Natural killer cell treated with Interleukin-12 subunit alpha and Interleukin-12 subunit beta and Interleukin-15 and Interleukin-18, amount 100 ng/mL, for 72 hours (primary cell): ENCODE data around the gene ESAM. TPM values are rescaled to one million over a fixed set of nuclear protein-coding genes. Genes with fewer than 3 reads are reported as not detected.
"Not testable (repeated sequence)": the region's sequence is repeated elsewhere in the genome, so short reads cannot be mapped to it uniquely, and the experiment has no call there.

Experiments
- ATAC-seq, 2 donors: fragments of 150-1000 bp; cut with Tn5 transposase in 1 of 2; sonication (Bioruptor Pico), chemical (Tn5 transposase) in 1 of 2; 2 replicates each; pipeline ENCODE4 v1.10.0; 2021
- DNase-seq: peaks from one replicate; pipeline ENCODE4 v3.0.0; 2022; ENCODE audit warnings: low spot score
- H3K27ac Mint-ChIP-seq, 2 donors: 1 replicate in 1 of 2; 2 replicates in 1 of 2; pipeline ENCODE4 v1.8.0; 2022; ENCODE audit warnings: mixed read lengths in 2 of 2, mild to moderate bottlenecking in 1 of 2, moderate library complexity in 1 of 2
- H3K27me3 Mint-ChIP-seq, 2 donors: 1 replicate in 1 of 2; 2 replicates in 1 of 2; pipeline ENCODE4 v1.8.0; 2022; ENCODE audit warnings: mixed read lengths in 2 of 2
- H3K36me3 Mint-ChIP-seq: one replicate; pipeline ENCODE4 v1.8.0; 2022; ENCODE audit warnings: mixed read lengths
- H3K4me1 Mint-ChIP-seq, 2 donors: 1 replicate in 1 of 2; 2 replicates in 1 of 2; pipeline ENCODE4 v1.8.0; 2022; ENCODE audit warnings: low read depth in 2 of 2, mixed read lengths in 2 of 2, mild to moderate bottlenecking in 1 of 2
- H3K4me3 Mint-ChIP-seq: one replicate; pipeline ENCODE4 v1.8.0; 2022; ENCODE audit warnings: mixed read lengths
- H3K9me3 Mint-ChIP-seq: 2 replicates; pipeline ENCODE4 v1.8.0; 2022; ENCODE audit warnings: mixed read lengths
- total RNA-seq, 2 donors: library from RNA; stranded (reverse); gene quantifications; one replicate each; pipeline ENCODE4 v1.2.3, GENCODE V29; 2022

ESAM gene
- total RNA-seq, 2 donors from 2014 or later = 0.17 to 1.4 TPM

GRCh38 chr11:124793466-124794278 is 31.6 kb upstream of the ESAM start:
- peak in 1 of 2 donors; percentile 52 for ATAC-seq
- DNase-seq = peak; percentile 67
- no peak overlapping the region for H3K27ac Mint-ChIP-seq
- no peaks in the 10 kb centered on the region for H3K27me3 Mint-ChIP-seq
- no peak overlapping the region for H3K4me3 Mint-ChIP-seq
- H3K4me1 Mint-ChIP-seq = peaks cover 35 to 40% of the 10 kb centered on the region in 2 donors
- no peaks in the 10 kb centered on the region for H3K36me3 Mint-ChIP-seq
- H3K9me3 Mint-ChIP-seq = no peaks in the 10 kb centered on the region

- peak overlapping the region; percentile 53 to 85 for H3K27ac Mint-ChIP-seq
- H3K4me3 Mint-ChIP-seq = peak overlapping the region; percentile 18
- ATAC-seq = peak; percentile 81 to 91
- H3K36me3 Mint-ChIP-seq = no peaks in the 10 kb centered on the region
- no peak for DNase-seq
- peaks cover 26 to 32% of the 10 kb centered on the region in 2 donors for H3K4me1 Mint-ChIP-seq
- H3K9me3 Mint-ChIP-seq = no peaks in the 10 kb centered on the region
- H3K27me3 Mint-ChIP-seq = no peaks in the 10 kb centered on the region
Observed at GRCh38 chr11:124791626-124792341, 29.7 kb upstream of the ESAM start.

- Mint-ChIP-seq H3K9me3 (no peaks in the 10 kb centered on the region), H3K4me1 (peaks cover 26 to 34% of the 10 kb centered on the region in 2 donors), H3K4me3 (no peak overlapping the region), H3K27me3 (no peaks in the 10 kb centered on the region), H3K27ac (no peak overlapping the region), H3K36me3 (no peaks in the 10 kb centered on the region)
- ATAC-seq (no peak), DNase-seq (no peak)
Observed at GRCh38 chr11:124788521-124788920, 26.4 kb upstream of the ESAM start.

GRCh38 chr11:124784051-124784450 is 22.0 kb upstream of the ESAM start:
- H3K4me1 Mint-ChIP-seq = peaks cover 1 to 2% of the 10 kb centered on the region in 2 donors
- ATAC-seq = no peak
- no peak for DNase-seq
- no peaks in the 10 kb centered on the region for H3K9me3 Mint-ChIP-seq
- no peaks in the 10 kb centered on the region for H3K36me3 Mint-ChIP-seq
- no peak overlapping the region for H3K27ac Mint-ChIP-seq
- H3K4me3 Mint-ChIP-seq = no peak overlapping the region
- no peaks in the 10 kb centered on the region for H3K27me3 Mint-ChIP-seq

- H3K4me3 Mint-ChIP-seq = no peak overlapping the region
Observed at GRCh38 chr11:124783002-124783401, 20.9 kb upstream of the ESAM start.

GRCh38 chr11:124779568-124779967 is 17.5 kb upstream of the ESAM start:
- peaks cover 14% of the 10 kb centered on the region for H3K36me3 Mint-ChIP-seq
- peaks cover 19 to 24% of the 10 kb centered on the region in 2 donors for H3K4me1 Mint-ChIP-seq
- no peaks in the 10 kb centered on the region for H3K27me3 Mint-ChIP-seq
- no peak overlapping the region for H3K27ac Mint-ChIP-seq
- H3K9me3 Mint-ChIP-seq = no peaks in the 10 kb centered on the region
- no peak for DNase-seq
- no peak overlapping the region for H3K4me3 Mint-ChIP-seq
- no peak for ATAC-seq

More at GRCh38 chr11:124783002-124783401, 20.9 kb upstream of the ESAM start:
- ATAC-seq = no peak
- Mint-ChIP-seq H3K27ac (no peak overlapping the region), H3K9me3 (no peaks in the 10 kb centered on the region), H3K36me3 (peaks cover 8% of the 10 kb centered on the region), H3K4me1 (peaks cover 8 to 10% of the 10 kb centered on the region in 2 donors), H3K27me3 (no peaks in the 10 kb centered on the region)
- DNase-seq = no peak

- DNase-seq = no peak
- no peaks in the 10 kb centered on the region for H3K9me3 Mint-ChIP-seq
- H3K27me3 Mint-ChIP-seq = no peaks in the 10 kb centered on the region
- no peak overlapping the region for H3K4me3 Mint-ChIP-seq
- ATAC-seq = no peak
- H3K27ac Mint-ChIP-seq = no peak overlapping the region
- peaks cover 14% of the 10 kb centered on the region for H3K36me3 Mint-ChIP-seq
- H3K4me1 Mint-ChIP-seq = peaks cover 17 to 24% of the 10 kb centered on the region in 2 donors
Observed at GRCh38 chr11:124778281-124778680, 16.2 kb upstream of the ESAM start.

- peak overlapping the region; percentile 59 for H3K4me3 Mint-ChIP-seq
- peak overlapping the region; percentile 7 to 14 for H3K27ac Mint-ChIP-seq
- H3K36me3 Mint-ChIP-seq = peaks cover 14% of the 10 kb centered on the region
- H3K4me1 Mint-ChIP-seq = peaks cover 17 to 24% of the 10 kb centered on the region in 2 donors
- H3K27me3 Mint-ChIP-seq = no peaks in the 10 kb centered on the region
- ATAC-seq = peak in 1 of 2 donors; percentile 48
- DNase-seq = no peak
- H3K9me3 Mint-ChIP-seq = no peaks in the 10 kb centered on the region
Observed at GRCh38 chr11:124776865-124777645, 15.0 kb upstream of the ESAM start.

- not testable (repeated sequence) for H3K36me3 Mint-ChIP-seq, H3K27me3 Mint-ChIP-seq, H3K4me1 Mint-ChIP-seq, ATAC-seq, H3K9me3 Mint-ChIP-seq, DNase-seq, H3K4me3 Mint-ChIP-seq, H3K27ac Mint-ChIP-seq
Observed at GRCh38 chr11:124770959-124771358, 8.9 kb upstream of the ESAM start.

- Mint-ChIP-seq H3K9me3 (no peaks in the 10 kb centered on the region), H3K4me3 (no peak overlapping the region), H3K27me3 (no peaks in the 10 kb centered on the region), H3K27ac (no peak overlapping the region), H3K36me3 (peaks cover 5% of the 10 kb centered on the region), H3K4me1 (no peaks in the 10 kb centered on the region)
- DNase-seq (no peak), ATAC-seq (no peak)
Observed at GRCh38 chr11:124769806-124770774, 8.0 kb upstream of the ESAM start.

- H3K9me3 Mint-ChIP-seq = no peaks in the 10 kb centered on the region
- no peak overlapping the region for H3K4me3 Mint-ChIP-seq
- no peak for DNase-seq
- H3K36me3 Mint-ChIP-seq = peaks cover 5% of the 10 kb centered on the region
- no peak for ATAC-seq
- H3K27ac Mint-ChIP-seq = no peak overlapping the region
- H3K27me3 Mint-ChIP-seq = no peaks in the 10 kb centered on the region
- H3K4me1 Mint-ChIP-seq = peaks cover 0 to under 1% of the 10 kb centered on the region in 2 donors
Observed at GRCh38 chr11:124768914-124769313, 6.8 kb upstream of the ESAM start.

- DNase-seq = no peak
- Mint-ChIP-seq H3K4me3 (no peak overlapping the region), H3K4me1 (peaks cover 5% of the 10 kb centered on the region in 2 donors), H3K36me3 (no peaks in the 10 kb centered on the region), H3K27me3 (peaks cover 4 to 7% of the 10 kb centered on the region in 2 donors), H3K9me3 (no peaks in the 10 kb centered on the region), H3K27ac (no peak overlapping the region)
- no peak for ATAC-seq
Observed at GRCh38 chr11:124766156-124766555, 4.1 kb upstream of the ESAM start.
